Measurements from ENCODE around the gene PSD2. TPM values are rescaled to one million over a fixed set of nuclear protein-coding genes. Genes with fewer than 3 reads are reported as not detected.

PSD2 gene
- total RNA-seq, 1 experiment from 2014 or later, result 0.79 TPM

GRCh38 chr5:139747583-139748504 lies 47.8 kb upstream of the PSD2 start:
- BruUV-seq (replicated peaks), result no TSS peak

More at GRCh38 chr5:139747583-139748504, 47.8 kb upstream of the PSD2 start:
- intact Hi-C loops (cut with micrococcal nuclease), result no loop called here
- Histone ChIP-seq H3K9ac (ENCODE audit: low read length) (no peak overlapping the region), H3K27ac (ENCODE audit: low read depth, low read length) (no peak overlapping the region), H3K9me3 (ENCODE audit: control insufficient read depth in 1 of 2, insufficient read depth in 1 of 2, low read depth in 1 of 2, low read length in 2 of 2) (no peaks in the 10 kb centered on the region), H3K27me3 (ENCODE audit: insufficient read depth, low read length) (no peaks in the 10 kb centered on the region), H3K4me3 (replicated peaks in 1 of 2; ENCODE audit: low read depth in 1 of 2, low read length in 2 of 2) (no peak overlapping the region), H3K79me2 (ENCODE audit: insufficient read depth, low read length) (no peaks in the 10 kb centered on the region), H2AFZ (ENCODE audit: low read depth, low read length, poor library complexity, severe bottlenecking) (no peak overlapping the region), H3K4me2 (ENCODE audit: low read length) (no peak overlapping the region), H4K20me1 (ENCODE audit: insufficient read depth) (no peaks in the 10 kb centered on the region), H3K4me1 (ENCODE audit: control insufficient read depth in 1 of 2, insufficient read depth in 2 of 2, low read length in 2 of 2) (peaks cover 18 to 29% of the 10 kb centered on the region in 2 experiments), H3K9me2 (ENCODE audit: insufficient read depth) (no peaks in the 10 kb centered on the region), H3K36me3 (ENCODE audit: control insufficient read depth in 1 of 2, insufficient read depth in 2 of 2, low read length in 2 of 2) (no peaks in the 10 kb centered on the region)
- DNase-seq (ENCODE audit: low read depth, low spot score), result no peak
- TF ChIP-seq CEBPB (IDR thresholded peaks at IDR 0.05; ENCODE audit: low read depth) (no peak), FOSL1 (IDR thresholded peaks at IDR 0.05; ENCODE audit: low read depth) (no peak), MAX (IDR thresholded peaks at IDR 0.05) (no peak), SRF (IDR thresholded peaks at IDR 0.05; ENCODE audit: low read depth) (no peak), ZFX (IDR thresholded peaks at IDR 0.05) (no peak), CTCF (IDR thresholded peaks at IDR 0.05 in 2 of 3, conservative IDR thresholded peaks at IDR 0.05 in 1 of 3; ENCODE audit: borderline replicate concordance in 1 of 3, insufficient read depth in 1 of 3, low read depth in 2 of 3, low read length in 2 of 3) (no peak), SP1 (IDR thresholded peaks at IDR 0.05; ENCODE audit: low read depth) (no peak), SIN3A (IDR thresholded peaks at IDR 0.05; ENCODE audit: low read depth) (no peak), ELF1 (IDR thresholded peaks at IDR 0.05; ENCODE audit: borderline replicate concordance, low read depth) (no peak), EZH2phosphoT487 (IDR thresholded peaks at IDR 0.05; ENCODE audit: borderline replicate concordance) (no peak)
- ChIA-PET CTCF (no interaction called here), POLR2A (interaction anchor here (0.6 kb wide), 1 partner anchor 37 kb away, joined by 3 read pairs; no protein-coding TSS in a partner anchor), RAD21 (ENCODE audit: low non-redundant PET in 1 of 2, low total read pairs in 2 of 2, uncharacterized antibody in 2 of 2, unreplicated experiment in 2 of 2) (no interaction called here)
- no peak for ATAC-seq
